Stimulated activated naive CD8-positive, alpha-beta T cell treated with anti-CD3 and anti-CD28 coated beads, Interleukin-15, Interleukin-2, amounts not matched to agents 100 ng/mL and 50 ng/mL, for 24 hours (primary cell): ENCODE results near the gene FAM168A.

Experiments
- H3K27ac Mint-ChIP-seq: one replicate; pipeline ENCODE4 v1.8.0; 2021; ENCODE audit warnings: mild to moderate bottlenecking, mixed read lengths
- H3K27me3 Mint-ChIP-seq: one replicate; pipeline ENCODE4 v1.8.0; 2021; ENCODE audit warnings: mixed read lengths
- H3K36me3 Mint-ChIP-seq: one replicate; pipeline ENCODE4 v1.8.0; 2021; ENCODE audit warnings: low read depth, mixed read lengths
- H3K4me1 Mint-ChIP-seq: one replicate; pipeline ENCODE4 v1.8.0; 2021; ENCODE audit warnings: low read depth, mixed read lengths
- H3K4me3 Mint-ChIP-seq: one replicate; pipeline ENCODE4 v1.8.0; 2021; ENCODE audit warnings: mild to moderate bottlenecking, mixed read lengths
- H3K9me3 Mint-ChIP-seq: one replicate; pipeline ENCODE4 v1.8.0; 2021; ENCODE audit warnings: mixed read lengths

The FAM168A gene

GRCh38 chr11:73361953-73362776 lies 235.7 kb downstream of the FAM168A start:
- Mint-ChIP-seq H3K4me3 (no peak overlapping the region), H3K27me3 (no peaks in the 10 kb centered on the region), H3K4me1 (peaks cover 14% of the 10 kb centered on the region), H3K27ac (no peak overlapping the region), H3K36me3 (no peaks in the 10 kb centered on the region), H3K9me3 (no peaks in the 10 kb centered on the region)

GRCh38 chr11:73360743-73361369 lies 237.1 kb downstream of the FAM168A start:
- H3K4me1 Mint-ChIP-seq = peaks cover 3% of the 10 kb centered on the region
- no peaks in the 10 kb centered on the region for H3K9me3 Mint-ChIP-seq
- H3K27me3 Mint-ChIP-seq = no peaks in the 10 kb centered on the region
- no peaks in the 10 kb centered on the region for H3K36me3 Mint-ChIP-seq
- H3K27ac Mint-ChIP-seq = no peak overlapping the region
- no peak overlapping the region for H3K4me3 Mint-ChIP-seq

DNA sequence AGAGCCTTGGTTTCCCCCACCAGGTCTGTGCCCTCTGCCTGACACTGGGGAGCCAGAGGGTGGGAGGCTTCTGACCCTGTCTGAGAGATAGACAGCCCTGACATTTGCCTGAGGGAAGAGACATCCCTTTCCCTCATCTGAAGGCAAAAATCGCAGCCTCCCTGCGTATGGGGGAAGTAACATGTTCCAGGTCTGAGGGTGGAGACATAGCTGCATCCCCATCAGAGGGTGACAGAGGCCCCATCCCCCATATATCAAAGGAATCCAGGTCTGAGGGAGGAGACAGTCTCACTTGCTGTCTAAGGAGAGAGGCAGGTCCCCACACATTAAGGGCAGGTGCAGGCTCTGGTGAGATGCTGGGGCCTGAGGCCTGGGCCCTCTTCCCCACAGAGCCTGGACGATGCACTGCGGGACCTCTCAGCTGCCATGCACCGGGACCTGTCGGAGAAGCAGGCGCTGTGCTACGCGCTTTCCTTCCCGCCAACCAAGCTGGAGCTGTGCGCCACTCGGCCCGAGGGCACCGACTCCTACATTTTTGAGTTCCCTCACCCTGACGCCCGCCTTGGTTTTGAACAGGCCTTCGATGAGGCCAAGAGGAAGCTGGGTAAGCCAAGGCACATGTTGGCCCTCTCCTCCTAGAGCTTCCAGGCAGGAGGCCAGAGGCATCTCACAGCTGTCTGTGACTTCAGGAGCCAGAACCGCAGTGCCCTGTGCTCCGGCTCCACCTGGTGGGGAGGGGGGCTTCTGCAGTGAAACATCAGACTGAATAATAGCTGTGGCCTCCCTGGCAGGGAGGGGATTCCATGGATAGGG lies 237.8 kb downstream of the FAM168A start:
- Mint-ChIP-seq H3K36me3 (no peaks in the 10 kb centered on the region), H3K4me1 (no peaks in the 10 kb centered on the region), H3K27ac (no peak overlapping the region), H3K9me3 (no peaks in the 10 kb centered on the region), H3K27me3 (no peaks in the 10 kb centered on the region), H3K4me3 (no peak overlapping the region)

GRCh38 chr11:73359341-73359740 lies 238.6 kb downstream of the FAM168A start:
- Mint-ChIP-seq H3K4me1 (no peaks in the 10 kb centered on the region), H3K36me3 (no peaks in the 10 kb centered on the region), H3K27me3 (no peaks in the 10 kb centered on the region), H3K4me3 (no peak overlapping the region), H3K27ac (no peak overlapping the region), H3K9me3 (no peaks in the 10 kb centered on the region)

DNA sequence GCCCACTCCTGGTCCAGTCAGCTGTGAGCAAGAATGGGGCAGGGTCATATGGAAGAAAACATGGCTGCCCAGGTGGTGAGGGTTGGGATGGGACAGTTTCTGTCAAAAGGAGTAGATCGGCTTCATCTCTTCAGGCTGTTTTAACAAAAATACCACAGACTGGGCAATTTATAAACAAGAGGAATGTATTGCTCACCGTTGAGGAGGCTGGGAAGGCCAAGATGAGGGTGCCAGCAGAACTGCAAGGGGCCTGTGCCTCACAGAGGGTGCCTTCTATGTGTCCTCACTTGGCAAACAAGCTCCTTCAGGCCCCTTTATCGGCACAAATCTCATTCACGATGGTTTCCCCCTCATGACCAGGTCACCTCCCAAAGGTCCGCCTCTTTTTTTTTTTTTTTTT lies 239.8 kb downstream of the FAM168A start:
- no peaks in the 10 kb centered on the region for H3K4me1 Mint-ChIP-seq
- H3K27ac Mint-ChIP-seq = no peak overlapping the region
- no peaks in the 10 kb centered on the region for H3K9me3 Mint-ChIP-seq
- no peaks in the 10 kb centered on the region for H3K36me3 Mint-ChIP-seq
- no peak overlapping the region for H3K4me3 Mint-ChIP-seq
- no peaks in the 10 kb centered on the region for H3K27me3 Mint-ChIP-seq

GRCh38 chr11:73356979-73357860 lies 240.7 kb downstream of the FAM168A start:
- Mint-ChIP-seq H3K36me3 (no peaks in the 10 kb centered on the region), H3K4me1 (no peaks in the 10 kb centered on the region), H3K27ac (no peak overlapping the region), H3K27me3 (no peaks in the 10 kb centered on the region), H3K4me3 (no peak overlapping the region), H3K9me3 (no peaks in the 10 kb centered on the region)

- Mint-ChIP-seq H3K9me3 (no peaks in the 10 kb centered on the region), H3K27ac (no peak overlapping the region), H3K4me3 (no peak overlapping the region), H3K4me1 (no peaks in the 10 kb centered on the region), H3K27me3 (no peaks in the 10 kb centered on the region), H3K36me3 (no peaks in the 10 kb centered on the region)
Observed at GRCh38 chr11:73355109-73355508, 242.8 kb downstream of the FAM168A start.

DNA sequence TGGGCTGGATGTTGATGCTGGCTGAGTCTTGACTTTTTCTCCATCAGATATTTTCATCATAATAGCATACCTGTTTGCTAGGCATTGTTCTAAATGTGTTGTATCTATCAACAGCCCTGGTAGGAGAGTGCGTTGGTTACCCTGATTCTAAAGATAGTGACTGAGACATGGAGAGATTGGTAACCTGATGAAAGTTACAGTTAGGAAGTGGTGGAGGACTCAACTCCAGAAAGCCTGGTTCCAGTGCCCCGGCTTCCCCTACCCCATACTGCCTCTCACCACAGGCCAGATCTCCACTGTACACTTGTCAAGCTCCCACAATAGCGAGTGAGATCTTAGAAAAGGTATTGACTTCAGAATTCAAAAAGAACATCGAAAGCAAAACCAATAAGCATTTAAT lies 244.5 kb downstream of the FAM168A start:
- Mint-ChIP-seq H3K4me1 (no peaks in the 10 kb centered on the region), H3K36me3 (no peaks in the 10 kb centered on the region), H3K4me3 (no peak overlapping the region), H3K9me3 (no peaks in the 10 kb centered on the region), H3K27me3 (no peaks in the 10 kb centered on the region), H3K27ac (no peak overlapping the region)

- H3K27me3 Mint-ChIP-seq = no peaks in the 10 kb centered on the region
- no peak overlapping the region for H3K4me3 Mint-ChIP-seq
Observed at GRCh38 chr11:73350908-73351636, 246.8 kb downstream of the FAM168A start.

More at GRCh38 chr11:73350908-73351636, 246.8 kb downstream of the FAM168A start:
- H3K27ac Mint-ChIP-seq = no peak overlapping the region
- H3K4me1 Mint-ChIP-seq = no peaks in the 10 kb centered on the region
- H3K9me3 Mint-ChIP-seq = no peaks in the 10 kb centered on the region
- H3K36me3 Mint-ChIP-seq = no peaks in the 10 kb centered on the region
